ENCODE measurements around the gene CFAP53.
"Not testable (repeated sequence)": the region's sequence is repeated elsewhere in the genome, so short reads cannot be mapped to it uniquely, and the experiment has no call there.

CFAP53 gene

GRCh38 chr18:50266248-50266704 lies at the start of gene CFAP53:
TSS of gene CFAP53 (minus strand) at chr18:50266495. CDS start at chr18:50266404, 91 bp downstream.
- DNase-seq, result peak; percentile 22

- no peak for DNase-seq
Observed at GRCh38 chr18:50315100-50315871, 49.0 kb upstream of the CFAP53 start.

- DNase-seq, result no peak
Observed at GRCh38 chr18:50313873-50314460, 47.7 kb upstream of the CFAP53 start.

GRCh38 chr18:50313031-50313607 lies 46.8 kb upstream of the CFAP53 start:
- no peak for DNase-seq

- no peak for DNase-seq
Observed at GRCh38 chr18:50312296-50313030, 46.2 kb upstream of the CFAP53 start.

GRCh38 chr18:50311650-50312049 lies 45.4 kb upstream of the CFAP53 start:
- no peak for DNase-seq

- DNase-seq, result no peak
Observed at GRCh38 chr18:50310080-50310479, 43.8 kb upstream of the CFAP53 start.

- not testable (repeated sequence) for DNase-seq
Observed at GRCh38 chr18:50308851-50309250, 42.6 kb upstream of the CFAP53 start.

GRCh38 chr18:50307738-50308470 lies 41.6 kb upstream of the CFAP53 start:
- peak; percentile 14 for DNase-seq

- no peak for DNase-seq
Observed at GRCh38 chr18:50307400-50307737, 41.1 kb upstream of the CFAP53 start.

- no peak for DNase-seq
Observed at GRCh38 chr18:50306944-50307343, 40.6 kb upstream of the CFAP53 start.

GRCh38 chr18:50301074-50301473 lies 34.8 kb upstream of the CFAP53 start:
- DNase-seq, result no peak

- DNase-seq, result no peak
Observed at GRCh38 chr18:50299626-50300388, 33.5 kb upstream of the CFAP53 start.

GRCh38 chr18:50298443-50299284 lies 32.4 kb upstream of the CFAP53 start:
- DNase-seq, result no peak

- DNase-seq, result peak; percentile 23
Observed at GRCh38 chr18:50297621-50298442, 31.5 kb upstream of the CFAP53 start.

- DNase-seq, result no peak
Observed at GRCh38 chr18:50293039-50293438, 26.7 kb upstream of the CFAP53 start.

- no peak for DNase-seq
Observed at GRCh38 chr18:50289108-50289443, 22.8 kb upstream of the CFAP53 start.

GRCh38 chr18:50288348-50289107 lies 22.2 kb upstream of the CFAP53 start:
- DNase-seq, result not testable (repeated sequence)

All from NCI-H524 treated with DMSO at 0.1 percent for 48 hours (cell line).